Mesodermal cell (in vitro differentiated cells): ENCODE data around the gene FLNB.

Experiments used
- H3K27ac ChIP-seq: 2 replicates; pipeline ENCODE4 v1.7.0; 2013; ENCODE audit warnings: mild to moderate bottlenecking, low read depth, low read length, moderate library complexity; ENCODE audit not compliant: severe bottlenecking
- H3K36me3 ChIP-seq: 2 replicates; pipeline ENCODE4 v1.7.1; 2013; ENCODE audit warnings: mild to moderate bottlenecking, low read length, moderate library complexity; ENCODE audit not compliant: control insufficient read depth, insufficient read depth
- H3K4me1 ChIP-seq: one replicate; pipeline ENCODE4 v1.7.1; 2013; ENCODE audit warnings: mild to moderate bottlenecking, low read length; ENCODE audit not compliant: insufficient read depth, control insufficient read depth, poor library complexity, severe bottlenecking
- H3K4me3 ChIP-seq: 2 replicates; pipeline ENCODE4 v1.7.0; 2013; ENCODE audit warnings: low read length, control low read depth, mild to moderate bottlenecking; ENCODE audit not compliant: insufficient read depth, poor library complexity, severe bottlenecking; ENCODE audit errors: extremely low read depth
- H3K9me3 ChIP-seq: 2 replicates; pipeline ENCODE4 v1.7.1; 2013; ENCODE audit warnings: mild to moderate bottlenecking, low read length, moderate library complexity; ENCODE audit not compliant: control insufficient read depth
- WGBS, 2 experiments: methylation state at CpG; one replicate each; pipeline ENCODE4 v1.1.5; 2013; ENCODE audit warnings: missing lambda C conversion rate in 2 of 2; ENCODE audit not compliant: insufficient coverage in 2 of 2; 5-methylcytosine and 5-hydroxymethylcytosine counted together

The FLNB gene

DNA sequence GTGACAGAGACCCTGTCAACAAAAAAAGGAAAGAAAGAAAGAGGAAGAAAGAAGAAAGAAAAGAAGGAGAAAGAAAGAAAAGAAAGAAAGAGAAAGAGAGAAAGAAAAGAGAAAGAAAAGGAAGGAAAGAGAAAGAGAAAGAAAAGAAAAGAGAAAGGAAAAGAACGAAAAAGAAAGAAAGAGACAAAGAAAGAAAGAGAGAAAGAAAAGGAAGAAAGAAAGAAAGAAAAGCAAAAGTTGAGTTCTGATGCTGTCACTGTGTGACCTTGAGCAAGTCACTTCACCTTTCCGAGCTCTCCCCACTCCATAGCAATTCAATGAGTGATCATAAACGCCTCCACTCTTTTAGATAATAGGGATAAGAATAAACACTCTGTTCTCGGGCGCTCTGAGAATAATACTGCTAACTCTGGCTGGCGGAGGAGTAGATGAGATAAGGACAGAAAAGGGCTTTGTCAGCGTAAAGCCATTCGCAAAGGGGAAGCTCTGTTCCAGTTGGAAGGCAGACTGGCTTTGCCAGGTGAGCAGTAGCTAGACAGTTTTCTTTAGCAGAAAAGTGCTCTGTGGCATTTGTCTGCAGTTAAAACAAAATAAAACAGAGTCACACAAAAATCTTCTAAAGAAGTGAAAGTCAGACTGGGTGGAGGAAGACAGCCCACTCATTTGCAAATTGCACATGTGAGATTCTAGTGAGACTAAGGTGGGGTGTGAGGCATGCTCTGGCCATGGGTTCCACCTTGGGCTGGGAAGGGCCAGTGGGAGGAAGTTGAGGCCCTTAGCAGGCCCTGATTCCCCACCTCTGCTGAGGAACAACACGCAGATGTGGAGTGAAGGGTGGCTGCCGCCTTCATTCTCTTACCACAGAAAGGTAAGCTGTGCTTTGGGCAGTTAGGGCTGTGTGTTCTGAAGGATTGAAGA lies 9.6 kb upstream of the FLNB start:
- Histone ChIP-seq H3K27ac (peak overlapping the region; percentile 8), H3K9me3 (no peaks in the 10 kb centered on the region), H3K36me3 (no peaks in the 10 kb centered on the region), H3K4me3 (no peak overlapping the region), H3K4me1 (peaks cover 17% of the 10 kb centered on the region)
- 77 to 90% methylated on average over 2 to 6 of the region's 10 CpGs for WGBS, 2 experiments

DNA sequence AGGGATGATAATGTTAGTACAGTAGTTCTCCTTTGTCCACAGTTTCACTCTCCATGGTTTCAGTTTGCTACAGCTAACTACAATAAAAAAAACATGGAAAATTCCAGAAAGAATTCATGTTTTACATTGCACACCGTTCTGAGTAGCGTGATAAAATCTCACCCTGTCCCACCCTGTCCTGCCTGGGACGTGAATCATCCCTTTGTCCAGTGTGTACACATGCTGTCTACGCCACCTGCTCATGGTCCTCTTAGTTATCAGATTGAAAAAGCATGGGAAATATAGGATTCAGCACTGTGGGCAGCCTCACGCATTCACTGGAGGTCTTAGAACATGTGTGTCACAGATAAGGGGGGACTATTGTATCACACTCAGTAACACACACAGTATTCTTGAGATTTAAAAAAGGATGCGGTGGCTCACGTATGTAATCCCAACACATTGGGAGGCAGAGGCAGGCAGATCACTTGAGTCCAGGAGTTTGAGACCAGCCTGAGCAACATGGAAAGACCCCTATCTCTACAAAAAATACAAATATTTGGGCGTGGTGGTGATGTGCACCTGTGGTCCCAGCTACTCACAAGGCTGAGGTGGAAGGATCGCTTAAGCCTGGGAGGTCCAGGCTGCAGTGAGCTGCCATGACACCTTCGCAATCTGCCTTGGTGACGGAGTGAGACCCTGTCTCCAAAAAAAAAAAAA lies 8.7 kb upstream of the FLNB start:
- Histone ChIP-seq H3K36me3 (no peaks in the 10 kb centered on the region), H3K4me3 (no peak overlapping the region), H3K4me1 (peaks cover 17% of the 10 kb centered on the region), H3K9me3 (no peaks in the 10 kb centered on the region), H3K27ac (no peak overlapping the region)
- WGBS, 2 experiments, result 89 to 94% methylated on average over 5 to 7 of the region's 11 CpGs

DNA sequence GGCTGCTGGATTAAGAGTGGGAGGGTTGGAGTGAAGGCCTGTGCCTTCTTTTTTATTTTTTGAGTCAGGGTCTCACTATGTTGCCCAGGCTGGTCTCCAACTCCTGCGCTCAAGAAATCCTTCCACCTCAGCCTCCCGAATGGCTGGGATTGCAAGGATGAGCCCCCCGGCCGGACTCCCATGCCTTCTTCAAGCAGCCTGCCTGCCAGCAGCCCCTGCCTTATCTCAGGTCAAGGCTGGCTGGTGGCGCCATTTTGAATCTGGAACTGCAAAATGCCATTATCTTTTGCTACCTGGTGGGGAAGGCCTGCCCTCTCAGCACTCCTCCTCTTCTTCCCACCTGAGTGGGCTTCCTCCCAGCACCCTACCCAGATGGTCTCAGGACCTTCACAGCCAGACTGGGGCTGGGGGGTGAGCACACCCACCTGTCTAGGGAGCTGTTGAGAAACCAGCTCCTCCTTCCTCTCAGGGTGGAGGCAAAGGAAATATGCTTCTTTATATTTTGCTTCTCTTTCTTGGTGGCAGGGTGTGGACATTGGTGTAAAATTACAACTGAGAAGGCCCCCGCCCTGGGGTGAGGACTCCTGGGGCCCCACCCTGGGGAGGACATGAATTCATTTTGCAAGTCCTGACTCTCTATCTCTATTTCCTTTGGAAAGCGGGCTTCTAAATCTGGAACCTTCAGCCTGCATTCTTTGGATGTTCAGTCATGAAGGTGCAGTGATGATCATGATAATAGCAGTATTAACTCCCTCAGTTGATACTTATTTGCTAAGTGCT lies 7.7 kb upstream of the FLNB start:
- WGBS, 2 experiments, result 90 to 96% methylated on average over 5 to 6 of the region's 7 CpGs
- Histone ChIP-seq H3K36me3 (no peaks in the 10 kb centered on the region), H3K27ac (no peak overlapping the region), H3K9me3 (no peaks in the 10 kb centered on the region), H3K4me1 (peaks cover 17% of the 10 kb centered on the region), H3K4me3 (no peak overlapping the region)

DNA sequence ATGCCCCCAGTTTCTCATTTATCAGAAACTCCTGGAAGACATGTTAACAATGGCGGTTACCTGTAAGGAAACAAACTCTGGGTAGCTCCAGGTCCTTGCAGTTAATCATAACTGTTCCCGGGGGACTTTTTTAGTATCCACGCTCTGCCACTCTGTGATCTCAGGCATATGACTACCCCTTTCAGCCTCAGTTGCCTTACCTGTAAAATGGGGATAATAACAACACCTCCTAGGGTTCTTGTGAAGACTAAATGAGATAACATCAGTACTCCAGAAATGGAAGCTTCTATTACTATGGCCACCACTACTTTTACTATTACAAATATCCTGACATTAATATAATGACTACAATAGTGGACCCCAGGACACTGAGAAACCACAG lies 7.1 kb upstream of the FLNB start:
- H3K36me3 ChIP-seq, result no peaks in the 10 kb centered on the region
- no peak overlapping the region for H3K4me3 ChIP-seq
- H3K9me3 ChIP-seq, result no peaks in the 10 kb centered on the region
- peaks cover 17% of the 10 kb centered on the region for H3K4me1 ChIP-seq
- H3K27ac ChIP-seq, result no peak overlapping the region
- 98 to 100% methylated on average over 2 to 3 of the region's 3 CpGs for WGBS, 2 experiments

DNA sequence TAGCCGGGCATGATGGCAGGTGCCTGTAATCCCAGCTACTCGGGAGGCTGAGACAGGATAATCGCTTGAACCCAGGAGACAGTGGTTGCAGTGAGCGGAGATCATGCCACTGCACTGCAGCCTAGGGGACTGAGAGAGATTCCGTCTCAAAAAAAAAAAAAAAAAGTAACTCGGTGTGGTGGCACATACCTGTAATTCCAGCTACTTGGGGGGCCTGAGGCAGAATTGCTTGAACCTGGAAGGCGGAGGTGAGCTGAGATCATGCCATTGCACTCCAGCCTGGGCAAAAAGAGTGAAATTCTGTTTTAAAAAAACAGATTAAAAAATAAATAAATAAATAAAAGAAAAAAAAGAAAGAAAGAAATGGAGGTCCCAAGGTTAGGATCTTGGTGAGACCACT lies 6.2 kb upstream of the FLNB start:
- WGBS, 2 experiments, result 86 to 96% methylated on average over 4 to 5 of the region's 7 CpGs
- H3K36me3 ChIP-seq, result no peaks in the 10 kb centered on the region
- H3K9me3 ChIP-seq, result no peaks in the 10 kb centered on the region
- no peak overlapping the region for H3K27ac ChIP-seq
- H3K4me3 ChIP-seq, result no peak overlapping the region
- peaks cover 17% of the 10 kb centered on the region for H3K4me1 ChIP-seq

DNA sequence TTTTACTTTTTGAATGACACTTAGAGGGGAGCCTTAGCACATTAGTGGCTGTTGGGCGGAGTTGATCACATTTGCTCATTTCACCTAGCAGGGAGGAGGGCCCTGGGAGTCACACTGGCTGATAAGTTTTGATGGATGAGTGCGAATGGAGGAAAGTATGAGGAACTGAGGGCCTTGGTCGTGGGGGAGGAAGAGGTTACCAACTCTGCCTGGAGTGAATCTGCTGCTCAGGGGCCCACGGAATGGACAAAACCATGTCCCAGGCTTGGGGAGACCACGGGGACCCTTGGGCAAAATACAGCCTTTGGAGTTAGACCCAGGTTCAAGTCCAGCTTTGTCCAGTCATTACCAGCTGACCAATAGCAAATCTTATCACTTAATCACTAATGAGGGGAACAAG lies 5.1 kb upstream of the FLNB start:
- WGBS, 2 experiments, result 83 to 87% methylated on average over 5 of the region's 5 CpGs
- H3K27ac ChIP-seq, result no peak overlapping the region
- H3K9me3 ChIP-seq, result no peaks in the 10 kb centered on the region
- H3K4me3 ChIP-seq, result no peak overlapping the region
- H3K36me3 ChIP-seq, result no peaks in the 10 kb centered on the region
- H3K4me1 ChIP-seq, result peaks cover 14% of the 10 kb centered on the region

DNA sequence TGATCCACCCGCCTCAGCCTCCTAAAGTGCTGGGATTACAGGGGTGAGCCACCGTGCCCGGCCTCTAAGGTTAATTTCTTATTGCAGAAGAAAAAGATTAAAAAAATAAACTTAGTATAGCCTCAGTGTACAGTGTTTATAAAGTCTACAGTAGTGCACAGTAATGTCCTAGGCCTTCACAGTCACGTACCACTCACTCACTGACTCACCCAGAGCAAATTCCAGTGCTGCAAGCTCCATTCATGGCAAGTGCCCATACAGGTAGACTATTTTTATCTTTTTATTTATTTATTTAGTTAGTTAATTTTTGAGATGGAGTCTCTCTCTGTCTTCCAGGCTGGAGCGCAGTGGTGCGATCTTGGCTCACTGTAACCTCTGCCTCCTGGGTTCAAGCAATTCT lies 3.2 kb upstream of the FLNB start:
- Histone ChIP-seq H3K36me3 (no peaks in the 10 kb centered on the region), H3K9me3 (no peaks in the 10 kb centered on the region), H3K27ac (no peak overlapping the region), H3K4me3 (no peak overlapping the region), H3K4me1 (peaks cover 4% of the 10 kb centered on the region)
- WGBS, 2 experiments, result 100% methylated on average over 2 of the region's 6 CpGs; no CpG with 5 or more reads in 1 of the 2 experiments

DNA sequence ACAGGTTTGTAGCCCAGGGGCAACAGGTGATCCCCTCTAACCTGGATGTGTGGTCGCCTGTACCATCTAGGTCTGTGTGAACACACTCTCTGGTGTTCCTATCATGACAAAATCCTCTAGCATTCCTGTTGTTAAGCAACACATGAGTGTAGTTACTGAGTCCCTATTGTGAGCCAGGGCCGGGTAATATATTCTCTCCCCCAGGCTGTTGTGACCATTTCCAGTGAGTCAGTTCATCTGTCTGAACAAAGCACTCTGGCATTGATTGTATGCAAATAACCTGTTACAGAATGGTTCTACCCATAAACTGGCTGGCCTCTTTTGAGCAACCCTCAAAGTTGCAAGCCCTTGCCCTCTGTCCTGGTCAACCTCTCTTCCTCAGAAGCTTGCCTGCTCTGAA lies 2.6 kb upstream of the FLNB start:
- 93 to 94% methylated on average over 2 of the region's 2 CpGs for WGBS, 2 experiments
- Histone ChIP-seq H3K27ac (no peak overlapping the region), H3K4me1 (peaks cover 9% of the 10 kb centered on the region), H3K36me3 (peaks cover 6% of the 10 kb centered on the region), H3K4me3 (no peak overlapping the region), H3K9me3 (no peaks in the 10 kb centered on the region)

DNA sequence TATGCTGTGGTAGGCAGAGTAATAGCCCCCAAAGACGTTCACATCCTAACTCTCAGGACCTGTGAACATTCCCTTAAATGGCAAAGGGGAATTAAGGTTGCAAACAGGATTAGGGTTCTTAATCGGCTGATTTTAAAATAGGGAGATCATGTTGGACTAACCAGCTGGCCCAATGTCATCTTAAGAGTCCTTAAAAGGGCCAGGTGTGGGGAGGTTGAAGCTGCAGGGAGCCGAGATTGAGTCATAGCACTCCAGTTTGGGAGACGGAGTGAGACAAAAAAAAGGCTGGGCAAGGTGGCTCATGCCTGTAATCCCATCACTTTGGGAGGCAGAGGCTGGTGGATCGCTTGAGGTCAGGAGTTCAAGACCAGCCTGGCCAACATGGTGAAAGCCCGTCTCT lies 1.6 kb upstream of the FLNB start:
- H3K9me3 ChIP-seq, result no peaks in the 10 kb centered on the region
- no peak overlapping the region for H3K27ac ChIP-seq
- H3K4me1 ChIP-seq, result peaks cover 10% of the 10 kb centered on the region
- no peak overlapping the region for H3K4me3 ChIP-seq
- 75 to 76% methylated on average over 6 of the region's 6 CpGs for WGBS, 2 experiments
- peaks cover 14% of the 10 kb centered on the region for H3K36me3 ChIP-seq

DNA sequence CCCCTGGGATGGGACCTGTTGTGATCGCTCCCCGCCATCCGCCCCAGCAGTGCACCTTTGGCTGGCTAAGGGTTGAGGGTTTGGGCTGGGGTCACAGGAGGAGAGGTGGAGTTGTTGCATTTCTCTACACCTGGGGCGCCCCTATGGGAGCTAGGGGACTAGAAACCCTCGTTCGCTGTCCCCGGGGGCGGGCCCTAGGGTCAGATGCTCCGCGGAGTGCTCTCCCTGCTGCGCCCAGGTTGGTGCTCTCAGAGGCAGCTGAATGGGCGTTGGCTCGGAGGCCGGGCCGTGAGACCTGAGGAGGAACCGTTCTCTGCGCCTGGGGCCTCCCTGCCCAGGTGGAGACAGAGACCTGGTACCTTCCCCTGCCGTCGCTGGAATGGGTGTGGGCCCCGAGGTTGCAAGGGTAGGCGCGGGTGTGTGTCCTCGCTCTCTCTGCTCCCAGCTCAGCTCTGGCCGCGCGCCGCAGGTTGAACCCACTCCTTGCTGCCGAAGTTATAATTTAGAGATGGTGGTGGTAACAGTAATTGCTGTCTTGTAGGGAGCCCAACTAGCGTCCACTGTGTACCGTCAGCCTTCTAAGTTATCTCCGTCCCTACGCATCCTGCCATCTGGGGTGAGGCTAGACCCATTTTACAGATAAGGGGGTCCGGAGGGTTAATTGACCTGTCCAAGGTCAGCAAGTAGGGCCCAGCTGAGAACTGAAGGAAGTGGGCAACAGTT lies 965 bp downstream of the FLNB start:
- H3K4me1 ChIP-seq, result peaks cover 31% of the 10 kb centered on the region
- H3K36me3 ChIP-seq, result peaks cover 22% of the 10 kb centered on the region
- no peaks in the 10 kb centered on the region for H3K9me3 ChIP-seq
- WGBS, 2 experiments, result 12 to 19% methylated on average over 24 to 32 of the region's 33 CpGs
- H3K4me3 ChIP-seq, result peak overlapping the region; percentile 94
- no peak overlapping the region for H3K27ac ChIP-seq
